Cardiac muscle cell (in vitro differentiated cells and primary cell): ENCODE results near the gene UROD. TPM values are rescaled to one million over a fixed set of nuclear protein-coding genes. Genes with fewer than 3 reads are reported as not detected.
A peak's percentile ranks its signal among the peaks of the same experiment; 100 is the strongest.

Source experiments
- DNase-seq, 2 donors: peaks; one replicate each; pipeline versions ENCODE4 v3.0.0 to v3.0.0-alpha.2; 2010 to 2017; ENCODE audit warnings: low read depth in 1 of 2, low spot score in 1 of 2
- H3K27ac ChIP-seq: fragments of 200-600 bp; sonication (generic); 2 replicates; pipeline ENCODE4 v1.5.1; 2016
- H3K27me3 ChIP-seq: fragments of 200-600 bp; sonication (generic); 2 replicates; pipeline ENCODE4 v1.6.0; 2016; ENCODE audit warnings: control low read depth
- H3K36me3 ChIP-seq: fragments of 200-600 bp; sonication (generic); 2 replicates; pipeline ENCODE4 v1.5.1; 2016; ENCODE audit warnings: control low read depth
- H3K4me1 ChIP-seq: fragments of 200-600 bp; sonication (generic); 2 replicates; pipeline ENCODE4 v1.8.1; 2017; ENCODE audit warnings: low read depth, mild to moderate bottlenecking, mixed run types
- H3K4me3 ChIP-seq: fragments of 200-600 bp; sonication (generic); 2 replicates; pipeline ENCODE4 v1.5.1; 2016; ENCODE audit warnings: mild to moderate bottlenecking
- H3K9me3 ChIP-seq: fragments of 200-600 bp; sonication (generic); 2 replicates; pipeline ENCODE4 v1.5.1; 2017; ENCODE audit warnings: low read depth, mild to moderate bottlenecking, control low read depth
- CTCF ChIP-seq: IDR thresholded peaks from 2 replicates; pipeline ENCODE4 v1.5.1; 2012; ENCODE audit warnings: low read depth, mild to moderate bottlenecking, low read length
- polyA plus RNA-seq: library from polyadenylated mRNA; unstranded; fragments of >200 nt; fragmentation: Nextera tagmentation; extraction: Ambion mirVana; gene quantifications from 2 replicates; pipeline ENCODE4 v1.2.1, GENCODE V29; 2016
- total RNA-seq: library from RNA; depleted of rRNA; stranded (reverse); fragments of >200 nt; gene quantifications from 2 replicates; pipeline ENCODE4 v1.2.3, GENCODE V29; 2016

The UROD gene
- total and polyA plus RNA-seq, 2 experiments from 2014 or later = 110 to 237 TPM

GRCh38 chr1:45018599-45019230, 6.7 kb downstream of the UROD start:
- peak; percentile 85 for TF ChIP-seq CTCF
- Histone ChIP-seq H3K27ac (no peak overlapping the region), H3K27me3 (no peaks in the 10 kb centered on the region), H3K9me3 (no peaks in the 10 kb centered on the region), H3K36me3 (peaks cover 4% of the 10 kb centered on the region), H3K4me1 (no peaks in the 10 kb centered on the region), H3K4me3 (no peak overlapping the region)
- peak; percentile 66 to 68 for DNase-seq

GRCh38 chr1:45023663-45024062, 11.6 kb downstream of the UROD start:
- Histone ChIP-seq H3K4me3 (no peak overlapping the region), H3K27ac (no peak overlapping the region), H3K36me3 (no peaks in the 10 kb centered on the region), H3K4me1 (no peaks in the 10 kb centered on the region), H3K9me3 (no peaks in the 10 kb centered on the region), H3K27me3 (no peaks in the 10 kb centered on the region)
- TF ChIP-seq CTCF = no peak
- DNase-seq = no peak

- DNase-seq = peak in 1 of 2 donors; percentile 16
- H3K4me1 ChIP-seq = no peaks in the 10 kb centered on the region
- H3K36me3 ChIP-seq = no peaks in the 10 kb centered on the region
- H3K4me3 ChIP-seq = no peak overlapping the region
- H3K27ac ChIP-seq = no peak overlapping the region
- no peak for TF ChIP-seq CTCF
- H3K27me3 ChIP-seq = no peaks in the 10 kb centered on the region
- H3K9me3 ChIP-seq = no peaks in the 10 kb centered on the region
Measured at GRCh38 chr1:45026446-45026845, 14.4 kb downstream of the UROD start.

DNA sequence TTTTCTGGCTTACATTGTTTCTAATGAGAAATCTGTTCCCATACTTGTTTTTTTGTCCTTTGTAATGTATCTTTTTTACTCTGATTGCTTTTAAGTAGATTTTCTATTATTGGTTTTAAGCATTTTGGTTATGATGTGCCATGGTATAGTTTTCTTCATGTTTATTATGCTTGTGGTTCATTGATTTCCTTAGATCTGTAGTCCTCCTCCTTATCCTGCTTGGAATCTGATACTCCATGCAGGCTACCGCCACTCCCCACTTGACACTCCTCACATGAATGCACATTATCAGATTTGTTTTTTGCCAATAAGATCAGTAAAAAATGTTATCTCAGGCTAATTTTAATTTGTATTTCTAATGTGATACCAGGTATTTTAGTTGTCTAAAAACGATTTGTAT, 20.8 kb downstream of the UROD start:
- no peaks in the 10 kb centered on the region for H3K4me1 ChIP-seq
- no peak overlapping the region for H3K27ac ChIP-seq
- DNase-seq = no peak
- no peak for TF ChIP-seq CTCF
- no peaks in the 10 kb centered on the region for H3K36me3 ChIP-seq
- no peaks in the 10 kb centered on the region for H3K27me3 ChIP-seq
- no peaks in the 10 kb centered on the region for H3K9me3 ChIP-seq
- no peak overlapping the region for H3K4me3 ChIP-seq

- Histone ChIP-seq H3K27me3 (no peaks in the 10 kb centered on the region), H3K36me3 (no peaks in the 10 kb centered on the region), H3K27ac (no peak overlapping the region), H3K4me1 (no peaks in the 10 kb centered on the region), H3K9me3 (no peaks in the 10 kb centered on the region), H3K4me3 (no peak overlapping the region)
- no peak for DNase-seq
- TF ChIP-seq CTCF = no peak
Measured at GRCh38 chr1:45033356-45033755, 21.3 kb downstream of the UROD start.
